GM12872 (cell line): Measurements from ENCODE around the gene MAP3K4.

Experiments used
- TF ChIP-seq, protein P1 (sequence below): IDR thresholded peaks from 3 replicates; pipeline ENCODE4 v1.5.1; 2011; ENCODE audit warnings: low read depth, mild to moderate bottlenecking, low read length, moderate library complexity; ENCODE audit not compliant: insufficient read depth

The MAP3K4 gene

DNA sequence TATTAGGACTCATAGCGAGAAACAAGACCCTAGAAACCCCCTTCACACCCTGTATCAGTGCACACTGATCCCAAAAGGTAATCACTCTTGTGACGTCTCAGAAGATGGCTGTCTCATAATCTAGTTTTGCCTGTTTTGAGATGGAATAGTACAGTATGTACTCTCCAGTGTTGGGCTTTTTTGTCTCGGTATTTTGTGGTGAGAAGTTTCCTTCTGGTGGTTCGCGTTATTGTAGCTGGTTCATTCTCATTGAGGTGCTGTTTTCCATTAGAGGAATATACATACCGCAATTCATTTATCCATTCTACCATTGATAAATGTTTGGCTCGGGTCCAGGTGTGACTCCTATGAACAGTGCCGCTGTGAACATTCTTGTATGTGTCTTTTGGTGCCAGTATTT is 27.9 kb upstream of the MAP3K4 start:
- TF ChIP-seq, protein P1, sequence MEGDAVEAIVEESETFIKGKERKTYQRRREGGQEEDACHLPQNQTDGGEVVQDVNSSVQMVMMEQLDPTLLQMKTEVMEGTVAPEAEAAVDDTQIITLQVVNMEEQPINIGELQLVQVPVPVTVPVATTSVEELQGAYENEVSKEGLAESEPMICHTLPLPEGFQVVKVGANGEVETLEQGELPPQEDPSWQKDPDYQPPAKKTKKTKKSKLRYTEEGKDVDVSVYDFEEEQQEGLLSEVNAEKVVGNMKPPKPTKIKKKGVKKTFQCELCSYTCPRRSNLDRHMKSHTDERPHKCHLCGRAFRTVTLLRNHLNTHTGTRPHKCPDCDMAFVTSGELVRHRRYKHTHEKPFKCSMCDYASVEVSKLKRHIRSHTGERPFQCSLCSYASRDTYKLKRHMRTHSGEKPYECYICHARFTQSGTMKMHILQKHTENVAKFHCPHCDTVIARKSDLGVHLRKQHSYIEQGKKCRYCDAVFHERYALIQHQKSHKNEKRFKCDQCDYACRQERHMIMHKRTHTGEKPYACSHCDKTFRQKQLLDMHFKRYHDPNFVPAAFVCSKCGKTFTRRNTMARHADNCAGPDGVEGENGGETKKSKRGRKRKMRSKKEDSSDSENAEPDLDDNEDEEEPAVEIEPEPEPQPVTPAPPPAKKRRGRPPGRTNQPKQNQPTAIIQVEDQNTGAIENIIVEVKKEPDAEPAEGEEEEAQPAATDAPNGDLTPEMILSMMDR, result no peak

DNA sequence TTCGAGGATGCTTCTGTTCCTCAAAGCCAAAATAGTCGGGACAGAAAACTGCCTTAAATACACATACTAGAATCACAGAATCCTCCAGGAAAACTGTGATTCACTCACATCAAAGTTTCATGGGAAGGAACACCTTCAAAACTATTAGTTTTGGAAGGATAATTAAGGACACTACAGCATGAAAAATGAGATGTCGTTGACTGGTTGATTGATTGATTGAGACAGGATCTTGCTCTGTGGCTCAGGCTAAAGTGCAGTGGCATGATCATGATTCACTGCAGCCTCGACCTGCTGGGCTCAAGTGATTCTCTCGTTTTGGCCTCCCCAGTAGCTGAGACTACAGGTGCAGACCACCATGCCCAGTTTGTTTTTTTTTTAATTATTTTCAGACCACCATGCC is 25.7 kb upstream of the MAP3K4 start:
- TF ChIP-seq, protein P1, result no peak

DNA sequence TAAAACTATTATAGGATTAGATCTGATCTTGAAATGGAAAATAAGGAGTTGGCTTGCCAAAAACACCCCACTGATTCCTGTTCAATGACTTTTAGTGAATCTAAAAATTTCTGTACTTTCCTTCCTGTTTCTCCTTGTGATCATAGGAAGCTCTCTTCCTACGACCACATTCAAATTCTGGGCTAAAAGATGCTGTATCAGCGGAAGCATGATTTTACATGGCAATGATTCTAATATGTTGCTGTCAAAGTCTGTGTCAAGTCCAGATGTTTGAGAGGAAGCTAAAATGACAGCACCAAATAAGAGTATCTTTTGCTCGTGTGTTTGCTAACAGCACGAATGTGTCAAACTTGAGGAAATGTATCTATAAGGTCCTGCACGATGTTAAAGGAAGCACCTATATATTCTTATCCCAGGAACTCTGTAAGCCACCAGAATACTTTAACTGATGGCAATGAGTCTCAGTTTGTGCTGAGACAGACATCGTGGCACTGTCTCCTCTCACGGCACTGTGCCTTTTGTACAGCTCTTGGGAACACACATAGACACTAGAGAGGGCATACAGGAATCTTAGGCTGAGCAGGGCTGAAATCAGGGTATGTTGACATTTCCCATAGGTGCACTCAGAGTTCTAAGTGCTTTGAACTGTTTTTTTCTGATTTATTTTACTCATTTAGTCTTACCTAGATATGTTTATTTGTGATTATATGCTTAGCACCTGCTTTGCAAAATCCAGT is 24.9 kb upstream of the MAP3K4 start:
- TF ChIP-seq, protein P1, result no peak

DNA sequence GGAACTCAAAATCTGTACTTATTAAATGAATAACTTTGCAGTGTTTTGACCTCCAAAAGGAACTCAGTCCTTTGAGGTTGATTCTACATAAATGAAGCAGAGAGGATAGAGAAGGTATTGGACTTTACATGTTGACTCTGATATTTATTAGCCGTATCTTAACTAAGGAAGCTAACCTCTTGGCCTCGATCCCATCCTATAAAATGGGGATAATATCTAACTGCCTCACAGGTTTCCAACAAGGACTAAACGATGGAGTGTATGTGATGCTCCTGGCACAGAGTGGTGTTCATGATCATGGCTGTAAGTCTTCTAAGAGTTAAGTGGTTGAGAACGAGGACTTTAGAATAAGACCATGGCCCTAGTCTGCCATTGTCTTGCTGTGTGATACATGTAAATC is 24.2 kb upstream of the MAP3K4 start:
- TF ChIP-seq, protein P1, result no peak

DNA sequence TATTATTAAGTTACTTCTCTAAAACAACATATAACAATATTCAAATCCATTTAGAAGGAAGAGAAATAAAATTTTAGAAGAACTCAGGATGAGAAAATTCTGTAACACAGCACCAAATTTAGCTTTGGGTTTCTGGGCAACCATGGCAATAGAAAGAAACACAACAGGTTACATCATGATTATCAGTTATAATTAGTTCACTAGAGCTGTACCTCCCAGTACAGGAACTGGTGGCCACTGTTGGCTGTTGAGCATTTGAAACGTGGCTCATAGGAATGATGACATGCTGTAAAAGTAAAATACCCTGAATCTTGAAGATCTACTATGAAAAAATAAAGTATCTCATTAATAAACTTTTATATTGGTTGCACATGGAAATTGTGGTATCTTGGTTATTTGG is 23.7 kb upstream of the MAP3K4 start:
- TF ChIP-seq, protein P1, result no peak

DNA sequence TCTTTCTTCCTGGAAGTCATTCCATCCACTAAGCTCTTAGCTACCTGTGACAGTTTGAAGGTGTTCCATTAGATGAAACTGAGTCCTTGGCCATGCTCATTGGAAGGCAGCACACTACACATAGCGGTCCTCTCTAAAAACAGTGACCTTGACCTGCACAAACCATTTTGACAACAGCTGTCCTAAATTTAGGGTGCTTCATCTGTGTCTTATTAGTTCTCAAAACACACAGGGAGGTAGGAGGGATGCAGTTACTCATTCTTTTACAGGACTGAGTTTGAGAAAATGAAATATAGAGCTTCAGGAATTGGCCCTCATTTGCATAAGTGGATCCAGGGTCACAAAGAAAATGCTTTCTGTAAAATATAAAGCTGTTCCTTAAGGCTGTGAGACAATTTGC is 20.4 kb upstream of the MAP3K4 start:
- TF ChIP-seq, protein P1, result no peak

DNA sequence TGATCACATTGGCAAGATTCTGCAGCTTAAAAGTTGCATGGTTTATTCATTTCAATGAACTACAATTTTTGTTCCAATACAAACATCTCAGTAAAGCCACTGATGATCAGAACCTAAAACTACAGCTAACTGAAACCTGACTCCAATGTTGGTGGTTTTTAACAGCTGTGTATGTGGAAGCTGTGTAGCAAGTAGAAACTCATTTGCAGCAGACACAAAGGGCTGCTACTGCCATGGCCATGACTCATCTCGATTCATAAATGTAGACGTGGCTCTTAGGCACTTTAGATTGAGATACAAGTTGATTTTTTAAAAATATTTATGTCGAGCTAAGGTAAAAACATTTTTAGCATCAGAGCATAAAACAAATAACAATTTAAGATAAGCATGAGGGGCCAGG is 19.5 kb upstream of the MAP3K4 start:
- TF ChIP-seq, protein P1, result no peak
